PFSK-1 (cell line): Measurements from ENCODE around the gene HMX2.

Source experiments
- FOXP2 ChIP-seq: optimal IDR thresholded peaks from 2 replicates; pipeline ENCODE3; 2011; ENCODE audit warnings: borderline replicate concordance, control low read depth, inconsistent platforms; ENCODE audit not compliant: insufficient read depth; ENCODE audit errors: extremely low read length, extremely low read depth
- POLR2AphosphoS5 ChIP-seq: IDR thresholded peaks from 2 replicates; pipeline ENCODE4 v1.6.1; 2012; ENCODE audit warnings: low read depth, mild to moderate bottlenecking, control low read depth, low read length, moderate library complexity
- SIN3A ChIP-seq: IDR thresholded peaks from 2 replicates; pipeline ENCODE4 v1.6.1; 2012; ENCODE audit warnings: mild to moderate bottlenecking, low read length, moderate library complexity, borderline replicate concordance; ENCODE audit not compliant: insufficient read depth

- TF ChIP-seq POLR2AphosphoS5 (no peak), FOXP2 (no peak), SIN3A (no peak)
These were observed 21.7 kb upstream of the HMX2 start for GRCh38 chr10:123126246-123126645.
